ENCODE measurements around the gene LSM7. TPM values are rescaled to one million over a fixed set of nuclear protein-coding genes. Genes with fewer than 3 reads are reported as not detected.

LSM7 gene
- total RNA-seq, 2 experiments from 2014 or later, result 154 to 162 TPM

- POLR2A ChIA-PET, result no interaction called here
- no peaks in the 10 kb centered on the region for H3K9me3 Mint-ChIP-seq
- DNase-seq (no peak), ATAC-seq (no peak)
- peaks cover 5% of the 10 kb centered on the region for H3K4me1 Mint-ChIP-seq (ENCODE audit: low read depth)
- no peak overlapping the region for H3K4me3 Mint-ChIP-seq
- peaks cover 15% of the 10 kb centered on the region for H3K27me3 Mint-ChIP-seq
- no peak for TF ChIP-seq CTCF (IDR thresholded peaks at IDR 0.05)
- H3K27ac Mint-ChIP-seq, result no peak overlapping the region
- H3K36me3 Mint-ChIP-seq (ENCODE audit: low read depth), result no peaks in the 10 kb centered on the region
- CTCF ChIA-PET, result interaction anchor here (1.3 kb wide), 1 partner anchor 30 kb away, joined by 4 read pairs; no protein-coding TSS in a partner anchor
- intact Hi-C loops (cut with micrococcal nuclease), result no loop called here
These were observed 33.9 kb upstream of the LSM7 start for GRCh38 chr19:2362046-2362969.

GRCh38 chr19:2361246-2362045 is 33.1 kb upstream of the LSM7 start:
- Mint-ChIP-seq H3K36me3 (ENCODE audit: low read depth) (no peaks in the 10 kb centered on the region), H3K4me1 (ENCODE audit: low read depth) (peaks cover 5% of the 10 kb centered on the region), H3K9me3 (no peaks in the 10 kb centered on the region), H3K27ac (no peak overlapping the region), H3K4me3 (no peak overlapping the region), H3K27me3 (peaks cover 15% of the 10 kb centered on the region)
- ATAC-seq, result no peak
- intact Hi-C loops (cut with micrococcal nuclease), result no loop called here
- no peak for TF ChIP-seq CTCF (IDR thresholded peaks at IDR 0.05)
- CTCF ChIA-PET, result no interaction called here
- POLR2A ChIA-PET, result no interaction called here
- no peak for DNase-seq

GRCh38 chr19:2360833-2361232 is 32.4 kb upstream of the LSM7 start:
- TF ChIP-seq CTCF (IDR thresholded peaks at IDR 0.05), result no peak
- H3K27me3 Mint-ChIP-seq, result peaks cover 15% of the 10 kb centered on the region
- DNase-seq (no peak), ATAC-seq (no peak)
- H3K27ac Mint-ChIP-seq, result no peak overlapping the region
- H3K36me3 Mint-ChIP-seq (ENCODE audit: low read depth), result no peaks in the 10 kb centered on the region
- no peaks in the 10 kb centered on the region for H3K9me3 Mint-ChIP-seq
- CTCF ChIA-PET, result no interaction called here
- peaks cover 5% of the 10 kb centered on the region for H3K4me1 Mint-ChIP-seq (ENCODE audit: low read depth)
- POLR2A ChIA-PET, result no interaction called here
- intact Hi-C loops (cut with micrococcal nuclease), result no loop called here
- no peak overlapping the region for H3K4me3 Mint-ChIP-seq

- intact Hi-C loops (cut with micrococcal nuclease), result no loop called here
- no peak for ATAC-seq
- no peak for DNase-seq
- TF ChIP-seq CTCF (IDR thresholded peaks at IDR 0.05), result no peak
- POLR2A ChIA-PET, result no interaction called here
- Mint-ChIP-seq H3K27ac (no peak within 1 kb of the TSS), H3K27me3 (peaks cover 13% of the 10 kb centered on the region), H3K36me3 (ENCODE audit: low read depth) (no peaks in the 10 kb centered on the region), H3K4me3 (no peak within 1 kb of the TSS), H3K4me1 (ENCODE audit: low read depth) (peaks cover 5% of the 10 kb centered on the region), H3K9me3 (no peaks in the 10 kb centered on the region)
- CTCF ChIA-PET, result no interaction called here
These were observed 31.8 kb upstream of the LSM7 start, which contains the start of gene TMPRSS9 for GRCh38 chr19:2359992-2360685. TMPRSS9 (plus strand) TSS chr19:2360265; CDS start chr19:2389786, 29,521 bp downstream.

All from activated CD8-positive, alpha-beta T cell treated with anti-CD3 and anti-CD28 coated beads for 36 hours (primary cell).